H1 (cell line): ENCODE data around the gene RHEB. TPM values are rescaled to one million over a fixed set of nuclear protein-coding genes. Genes with fewer than 3 reads are reported as not detected.

Source experiments
- CEBPB ChIP-seq: IDR thresholded peaks from 2 replicates; pipeline ENCODE4 v1.6.1; 2012; ENCODE audit warnings: low read depth, low read length
- RAD21 ChIP-seq, 2 experiments: IDR thresholded peaks in 1 of 2; conservative IDR thresholded peaks in 1 of 2; 2 replicates each; pipeline ENCODE4 v1.6.1; 2011; ENCODE audit warnings: low read depth in 2 of 2, low read length in 2 of 2, improper control_type of control experiment in 1 of 2, inconsistent platforms in 1 of 2, mild to moderate bottlenecking in 1 of 2, moderate library complexity in 1 of 2
- TAF1 ChIP-seq: IDR thresholded peaks from 2 replicates; pipeline ENCODE4 v1.6.1; 2011; ENCODE audit warnings: mild to moderate bottlenecking, low read depth, low read length
- polyA plus RNA-seq, 7 experiments: library from polyadenylated mRNA; depleted of rRNA in 3 of 7; stranded (reverse) in 5 of 7; unstranded in 2 of 7; fragments of >200 nt in 5 of 7; fragments of 200-250 nt in 2 of 7; gene quantifications; 1 replicate in 5 of 7; 2 replicates in 1 of 7; 4 replicates in 1 of 7; pipeline versions ENCODE4 v1.2.1 to v1.2.3, GENCODE V29; 2011 to 2013; ENCODE audit warnings: missing spikeins in 2 of 7, mixed read lengths in 2 of 7
- total RNA-seq: library from RNA; stranded (reverse); fragmentation: NEBNext Ultra II Directional; extraction: Animal tissue kit (Norgen Biotek cat#: 25700); gene quantifications from 2 replicates; pipeline ENCODE4 v1.2.1, GENCODE V29; 2021
- TF ChIP-seq, protein P1 (sequence below): fragments of 300-600 bp; sonication (generic); IDR thresholded peaks from 2 replicates; pipeline ENCODE4 v1.7.1; 2012; ENCODE audit warnings: low read length, moderate library complexity, mild to moderate bottlenecking, inconsistent platforms; ENCODE audit not compliant: insufficient replicate concordance
- TF ChIP-seq, protein P2 (sequence below): IDR thresholded peaks from 2 replicates; pipeline ENCODE4 v1.6.1; 2012; ENCODE audit warnings: inconsistent platforms

Gene RHEB
- total and polyA plus RNA-seq, 2 of the 8 experiments (the other 6 are each of a cell fraction or from before 2014, with no cell fraction given) = 60.8 to 132 TPM

DNA sequence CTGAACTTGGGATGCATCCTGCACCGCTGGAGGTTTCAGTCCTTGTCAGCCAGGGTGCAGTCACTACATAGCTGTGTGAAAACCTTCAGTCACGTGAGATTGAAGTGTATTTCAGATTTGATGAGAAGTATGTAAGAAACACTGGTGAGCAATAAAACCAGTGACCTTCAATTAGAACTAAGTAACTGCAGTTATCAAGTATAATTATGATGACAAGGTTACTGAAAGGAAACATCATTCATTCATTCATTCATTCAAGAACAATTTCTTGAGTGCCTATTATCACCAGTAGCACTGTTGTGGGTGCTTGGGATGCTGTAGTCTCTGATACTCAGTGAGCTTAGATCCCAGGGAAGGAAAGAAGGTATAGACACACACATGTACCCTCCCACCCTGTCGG, 33.6 kb downstream of the RHEB start (continued):
- TF ChIP-seq, protein P1, sequence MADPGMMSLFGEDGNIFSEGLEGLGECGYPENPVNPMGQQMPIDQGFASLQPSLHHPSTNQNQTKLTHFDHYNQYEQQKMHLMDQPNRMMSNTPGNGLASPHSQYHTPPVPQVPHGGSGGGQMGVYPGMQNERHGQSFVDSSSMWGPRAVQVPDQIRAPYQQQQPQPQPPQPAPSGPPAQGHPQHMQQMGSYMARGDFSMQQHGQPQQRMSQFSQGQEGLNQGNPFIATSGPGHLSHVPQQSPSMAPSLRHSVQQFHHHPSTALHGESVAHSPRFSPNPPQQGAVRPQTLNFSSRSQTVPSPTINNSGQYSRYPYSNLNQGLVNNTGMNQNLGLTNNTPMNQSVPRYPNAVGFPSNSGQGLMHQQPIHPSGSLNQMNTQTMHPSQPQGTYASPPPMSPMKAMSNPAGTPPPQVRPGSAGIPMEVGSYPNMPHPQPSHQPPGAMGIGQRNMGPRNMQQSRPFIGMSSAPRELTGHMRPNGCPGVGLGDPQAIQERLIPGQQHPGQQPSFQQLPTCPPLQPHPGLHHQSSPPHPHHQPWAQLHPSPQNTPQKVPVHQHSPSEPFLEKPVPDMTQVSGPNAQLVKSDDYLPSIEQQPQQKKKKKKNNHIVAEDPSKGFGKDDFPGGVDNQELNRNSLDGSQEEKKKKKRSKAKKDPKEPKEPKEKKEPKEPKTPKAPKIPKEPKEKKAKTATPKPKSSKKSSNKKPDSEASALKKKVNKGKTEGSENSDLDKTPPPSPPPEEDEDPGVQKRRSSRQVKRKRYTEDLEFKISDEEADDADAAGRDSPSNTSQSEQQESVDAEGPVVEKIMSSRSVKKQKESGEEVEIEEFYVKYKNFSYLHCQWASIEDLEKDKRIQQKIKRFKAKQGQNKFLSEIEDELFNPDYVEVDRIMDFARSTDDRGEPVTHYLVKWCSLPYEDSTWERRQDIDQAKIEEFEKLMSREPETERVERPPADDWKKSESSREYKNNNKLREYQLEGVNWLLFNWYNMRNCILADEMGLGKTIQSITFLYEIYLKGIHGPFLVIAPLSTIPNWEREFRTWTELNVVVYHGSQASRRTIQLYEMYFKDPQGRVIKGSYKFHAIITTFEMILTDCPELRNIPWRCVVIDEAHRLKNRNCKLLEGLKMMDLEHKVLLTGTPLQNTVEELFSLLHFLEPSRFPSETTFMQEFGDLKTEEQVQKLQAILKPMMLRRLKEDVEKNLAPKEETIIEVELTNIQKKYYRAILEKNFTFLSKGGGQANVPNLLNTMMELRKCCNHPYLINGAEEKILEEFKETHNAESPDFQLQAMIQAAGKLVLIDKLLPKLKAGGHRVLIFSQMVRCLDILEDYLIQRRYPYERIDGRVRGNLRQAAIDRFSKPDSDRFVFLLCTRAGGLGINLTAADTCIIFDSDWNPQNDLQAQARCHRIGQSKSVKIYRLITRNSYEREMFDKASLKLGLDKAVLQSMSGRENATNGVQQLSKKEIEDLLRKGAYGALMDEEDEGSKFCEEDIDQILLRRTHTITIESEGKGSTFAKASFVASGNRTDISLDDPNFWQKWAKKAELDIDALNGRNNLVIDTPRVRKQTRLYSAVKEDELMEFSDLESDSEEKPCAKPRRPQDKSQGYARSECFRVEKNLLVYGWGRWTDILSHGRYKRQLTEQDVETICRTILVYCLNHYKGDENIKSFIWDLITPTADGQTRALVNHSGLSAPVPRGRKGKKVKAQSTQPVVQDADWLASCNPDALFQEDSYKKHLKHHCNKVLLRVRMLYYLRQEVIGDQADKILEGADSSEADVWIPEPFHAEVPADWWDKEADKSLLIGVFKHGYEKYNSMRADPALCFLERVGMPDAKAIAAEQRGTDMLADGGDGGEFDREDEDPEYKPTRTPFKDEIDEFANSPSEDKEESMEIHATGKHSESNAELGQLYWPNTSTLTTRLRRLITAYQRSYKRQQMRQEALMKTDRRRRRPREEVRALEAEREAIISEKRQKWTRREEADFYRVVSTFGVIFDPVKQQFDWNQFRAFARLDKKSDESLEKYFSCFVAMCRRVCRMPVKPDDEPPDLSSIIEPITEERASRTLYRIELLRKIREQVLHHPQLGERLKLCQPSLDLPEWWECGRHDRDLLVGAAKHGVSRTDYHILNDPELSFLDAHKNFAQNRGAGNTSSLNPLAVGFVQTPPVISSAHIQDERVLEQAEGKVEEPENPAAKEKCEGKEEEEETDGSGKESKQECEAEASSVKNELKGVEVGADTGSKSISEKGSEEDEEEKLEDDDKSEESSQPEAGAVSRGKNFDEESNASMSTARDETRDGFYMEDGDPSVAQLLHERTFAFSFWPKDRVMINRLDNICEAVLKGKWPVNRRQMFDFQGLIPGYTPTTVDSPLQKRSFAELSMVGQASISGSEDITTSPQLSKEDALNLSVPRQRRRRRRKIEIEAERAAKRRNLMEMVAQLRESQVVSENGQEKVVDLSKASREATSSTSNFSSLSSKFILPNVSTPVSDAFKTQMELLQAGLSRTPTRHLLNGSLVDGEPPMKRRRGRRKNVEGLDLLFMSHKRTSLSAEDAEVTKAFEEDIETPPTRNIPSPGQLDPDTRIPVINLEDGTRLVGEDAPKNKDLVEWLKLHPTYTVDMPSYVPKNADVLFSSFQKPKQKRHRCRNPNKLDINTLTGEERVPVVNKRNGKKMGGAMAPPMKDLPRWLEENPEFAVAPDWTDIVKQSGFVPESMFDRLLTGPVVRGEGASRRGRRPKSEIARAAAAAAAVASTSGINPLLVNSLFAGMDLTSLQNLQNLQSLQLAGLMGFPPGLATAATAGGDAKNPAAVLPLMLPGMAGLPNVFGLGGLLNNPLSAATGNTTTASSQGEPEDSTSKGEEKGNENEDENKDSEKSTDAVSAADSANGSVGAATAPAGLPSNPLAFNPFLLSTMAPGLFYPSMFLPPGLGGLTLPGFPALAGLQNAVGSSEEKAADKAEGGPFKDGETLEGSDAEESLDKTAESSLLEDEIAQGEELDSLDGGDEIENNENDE = no peak
- TF ChIP-seq CEBPB (no peak), TAF1 (no peak), RAD21 (IDR thresholded peaks at IDR 0.05 in 1 of 2, conservative IDR thresholded peaks at IDR 0.05 in 1 of 2; ENCODE audit: low read depth in 2 of 2, low read length in 2 of 2) (no peak)
- TF ChIP-seq, protein P2, sequence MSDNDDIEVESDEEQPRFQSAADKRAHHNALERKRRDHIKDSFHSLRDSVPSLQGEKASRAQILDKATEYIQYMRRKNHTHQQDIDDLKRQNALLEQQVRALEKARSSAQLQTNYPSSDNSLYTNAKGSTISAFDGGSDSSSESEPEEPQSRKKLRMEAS = no peak
